Measurements from ENCODE around the gene HCN3. TPM values are rescaled to one million over a fixed set of nuclear protein-coding genes. Genes with fewer than 3 reads are reported as not detected.

Gene HCN3
- total and polyA plus RNA-seq, 2 of the 13 experiments (the other 11 are each of a cell fraction or from before 2014, with no cell fraction given) = 2.4 to 10.2 TPM

GRCh38 chr1:155272466-155273342 is 4.6 kb upstream of the HCN3 start (continued):
- no peak for TF ChIP-seq BCLAF1 (IDR thresholded peaks at IDR 0.05)
- TF ChIP-seq ZNF350 (CRISPR knock-in tag; IDR thresholded peaks at IDR 0.05; ENCODE audit: borderline replicate concordance, low read depth) = no peak
- TF ChIP-seq THAP9 (CRISPR knock-in tag; IDR thresholded peaks at IDR 0.05; ENCODE audit: borderline replicate concordance) = no peak
- no peak for TF ChIP-seq REST (IDR thresholded peaks at IDR 0.05; ENCODE audit: borderline replicate concordance in 1 of 2, low read depth in 1 of 2, low read length in 2 of 2)
- TF ChIP-seq ZNF709 (CRISPR knock-in tag; IDR thresholded peaks at IDR 0.05) = no peak
- no peak for TF ChIP-seq ZBTB26 (CRISPR knock-in tag; IDR thresholded peaks at IDR 0.05; ENCODE audit: borderline replicate concordance)
- no peak for TF ChIP-seq BHLHE40 (IDR thresholded peaks at IDR 0.05; ENCODE audit: low read length)
- no peak for TF ChIP-seq ATF6 (CRISPR knock-in tag; conservative IDR thresholded peaks at IDR 0.05)
- no peak for TF ChIP-seq SMAD1 (CRISPR knock-in tag; IDR thresholded peaks at IDR 0.05; ENCODE audit: borderline replicate concordance, low read depth)
- no peak for TF ChIP-seq NFYB (CRISPR knock-in tag; IDR thresholded peaks at IDR 0.05)
- no peak for TF ChIP-seq ZFP82 (CRISPR knock-in tag; IDR thresholded peaks at IDR 0.05; ENCODE audit: borderline replicate concordance)
- no peak for TF ChIP-seq PAX8 (CRISPR knock-in tag; IDR thresholded peaks at IDR 0.05; ENCODE audit: borderline replicate concordance)
- TF ChIP-seq ZNF766 (CRISPR knock-in tag; IDR thresholded peaks at IDR 0.05; ENCODE audit: borderline replicate concordance) = no peak
- TF ChIP-seq ZNF678 (CRISPR knock-in tag; IDR thresholded peaks at IDR 0.05) = no peak
